Suprapubic skin (tissue), 4 donors: ENCODE measurements around the gene C10orf88. TPM values are rescaled to one million over a fixed set of nuclear protein-coding genes. Genes with fewer than 3 reads are reported as not detected.

Source experiments
- DNase-seq, 2 donors: peaks; one replicate each; pipeline ENCODE4 v3.0.0-alpha.2; 2019; ENCODE audit warnings: low spot score in 2 of 2
- H3K27ac ChIP-seq: fragments of 200-600 bp; sonication (generic); one replicate; pipeline ENCODE4 v1.5.1; 2019
- H3K27me3 ChIP-seq: fragments of 200-600 bp; sonication (generic); one replicate; pipeline ENCODE4 v1.5.1; 2019
- H3K36me3 ChIP-seq: fragments of 200-600 bp; sonication (generic); one replicate; pipeline ENCODE4 v1.5.1; 2019
- H3K4me1 ChIP-seq: fragments of 200-600 bp; sonication (generic); one replicate; pipeline ENCODE4 v1.5.1; 2019
- H3K4me3 ChIP-seq: fragments of 200-600 bp; sonication (generic); one replicate; pipeline ENCODE4 v1.5.1; 2019; ENCODE audit warnings: mild to moderate bottlenecking
- H3K9me3 ChIP-seq: fragments of 200-600 bp; sonication (generic); one replicate; pipeline ENCODE4 v1.5.1; 2019
- CTCF ChIP-seq, 2 donors: fragments of 200-600 bp in 1 of 2; fragments of 450-650 bp in 1 of 2; sonication (generic) in 1 of 2; IDR thresholded peaks; one replicate each; pipeline ENCODE4 v1.5.1; 2016 to 2019; ENCODE audit warnings: antibody characterized with exemption in 2 of 2, mild to moderate bottlenecking in 1 of 2, moderate library complexity in 1 of 2
- EP300 ChIP-seq: sonication (generic); formaldehyde crosslinking; IDR thresholded peaks from one replicate; pipeline ENCODE4 v1.6.1; 2017; ENCODE audit warnings: antibody characterized with exemption
- POLR2A ChIP-seq, 2 donors: fragments of 450-650 bp; IDR thresholded peaks; one replicate each; pipeline ENCODE4 v1.6.1; 2017; ENCODE audit warnings: antibody characterized with exemption in 2 of 2, mild to moderate bottlenecking in 2 of 2, moderate library complexity in 2 of 2
- POLR2AphosphoS5 ChIP-seq, 3 donors: sonication (generic); formaldehyde crosslinking; IDR thresholded peaks; one replicate each; pipeline ENCODE4 v1.6.1; 2017; ENCODE audit warnings: antibody characterized with exemption in 3 of 3
- WGBS: methylation state at CpG from one replicate; pipeline ENCODE4 v1.1.5; 2018; 5-methylcytosine and 5-hydroxymethylcytosine counted together
- total RNA-seq, 4 donors: library from RNA; depleted of rRNA; stranded (reverse); fragments of >200 nt; gene quantifications; one replicate each; pipeline ENCODE4 v1.1.0, GENCODE V29; 2016

Gene C10orf88
- total RNA-seq, 4 donors from 2014 or later = 3.7 to 8.9 (median 5.5) TPM

DNA sequence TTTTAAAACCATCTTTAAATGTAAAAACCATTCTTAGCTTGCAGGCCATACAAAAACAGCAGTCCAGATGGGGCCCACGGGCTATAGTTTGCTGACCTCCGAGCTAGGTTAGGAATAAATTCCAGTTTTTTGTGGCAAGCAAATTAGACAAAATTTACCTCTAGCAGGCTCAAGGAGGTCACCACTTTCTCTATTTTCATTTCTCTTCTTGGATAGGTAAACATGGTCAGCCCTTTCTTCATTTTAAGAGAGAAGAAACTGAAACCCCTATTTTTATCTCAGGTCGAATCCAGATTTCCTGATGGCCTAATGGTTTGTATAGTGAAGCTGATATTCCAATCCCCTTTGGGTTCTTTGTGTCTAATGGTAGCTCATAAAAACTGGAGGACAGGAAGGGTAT, 43.8 kb upstream of the C10orf88 start:
- TF ChIP-seq POLR2A (IDR thresholded peaks at IDR 0.05) = no peak
- no peak for TF ChIP-seq EP300
- TF ChIP-seq POLR2AphosphoS5 (IDR thresholded peaks at IDR 0.05) = no peak
- no peak for TF ChIP-seq CTCF (IDR thresholded peaks at IDR 0.05)
- no peak overlapping the region for H3K4me3 ChIP-seq
- DNase-seq = no peak
- peaks cover 14% of the 10 kb centered on the region for H3K4me1 ChIP-seq
- H3K9me3 ChIP-seq = no peaks in the 10 kb centered on the region
- WGBS = 85% methylated on average over 3 of the region's 3 CpGs
- H3K36me3 ChIP-seq = peaks cover 45% of the 10 kb centered on the region
- no peaks in the 10 kb centered on the region for H3K27me3 ChIP-seq
- no peak overlapping the region for H3K27ac ChIP-seq

DNA sequence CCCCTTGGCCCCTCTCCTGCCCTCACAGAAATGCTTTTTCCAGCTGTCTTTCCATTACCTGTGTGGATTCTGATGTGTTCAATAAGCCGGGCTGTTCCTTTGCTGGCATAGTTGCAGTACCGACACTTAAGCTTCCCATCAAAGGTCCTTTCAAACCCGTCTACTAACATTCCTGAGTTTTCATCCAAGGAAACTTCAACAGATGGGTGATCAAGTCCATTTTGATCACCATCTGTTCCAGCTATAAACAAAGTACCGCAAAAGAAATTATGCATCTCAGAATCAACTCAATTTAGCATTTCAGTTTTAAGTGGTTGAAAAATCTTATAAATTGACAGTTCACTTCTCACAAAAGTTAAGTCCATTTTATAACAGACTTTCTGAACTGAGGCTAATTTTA, 41.9 kb upstream of the C10orf88 start:
- 92% methylated on average over 4 of the region's 4 CpGs for WGBS
- TF ChIP-seq POLR2A (IDR thresholded peaks at IDR 0.05) = no peak
- TF ChIP-seq EP300 = no peak
- no peak for TF ChIP-seq CTCF (IDR thresholded peaks at IDR 0.05)
- TF ChIP-seq POLR2AphosphoS5 (IDR thresholded peaks at IDR 0.05) = no peak
- DNase-seq = no peak
- Histone ChIP-seq H3K27ac (no peak overlapping the region), H3K36me3 (peaks cover 60% of the 10 kb centered on the region), H3K9me3 (no peaks in the 10 kb centered on the region), H3K4me3 (no peak overlapping the region), H3K4me1 (peaks cover 14% of the 10 kb centered on the region), H3K27me3 (no peaks in the 10 kb centered on the region)

- DNase-seq = no peak
- TF ChIP-seq POLR2AphosphoS5 (IDR thresholded peaks at IDR 0.05) (no peak), CTCF (IDR thresholded peaks at IDR 0.05) (no peak), POLR2A (IDR thresholded peaks at IDR 0.05) (no peak), EP300 (no peak)
- Histone ChIP-seq H3K27ac (no peak overlapping the region), H3K9me3 (no peaks in the 10 kb centered on the region), H3K36me3 (peaks cover 60% of the 10 kb centered on the region), H3K4me3 (no peak overlapping the region), H3K4me1 (peaks cover 1% of the 10 kb centered on the region), H3K27me3 (no peaks in the 10 kb centered on the region)
- 94% methylated on average over 6 of the region's 6 CpGs for WGBS
These were observed 39.8 kb upstream of the C10orf88 start for GRCh38 chr10:122993797-122994336.

GRCh38 chr10:122992031-122992585, 38.1 kb upstream of the C10orf88 start:
- TF ChIP-seq POLR2AphosphoS5 (IDR thresholded peaks at IDR 0.05) (no peak), EP300 (no peak), CTCF (IDR thresholded peaks at IDR 0.05) (no peak), POLR2A (IDR thresholded peaks at IDR 0.05) (no peak)
- Histone ChIP-seq H3K9me3 (no peaks in the 10 kb centered on the region), H3K4me1 (no peaks in the 10 kb centered on the region), H3K36me3 (peaks cover 46% of the 10 kb centered on the region), H3K27ac (no peak overlapping the region), H3K27me3 (no peaks in the 10 kb centered on the region), H3K4me3 (no peak overlapping the region)
- no peak for DNase-seq
- WGBS = 77% methylated on average over 1 of the region's 1 CpG

DNA sequence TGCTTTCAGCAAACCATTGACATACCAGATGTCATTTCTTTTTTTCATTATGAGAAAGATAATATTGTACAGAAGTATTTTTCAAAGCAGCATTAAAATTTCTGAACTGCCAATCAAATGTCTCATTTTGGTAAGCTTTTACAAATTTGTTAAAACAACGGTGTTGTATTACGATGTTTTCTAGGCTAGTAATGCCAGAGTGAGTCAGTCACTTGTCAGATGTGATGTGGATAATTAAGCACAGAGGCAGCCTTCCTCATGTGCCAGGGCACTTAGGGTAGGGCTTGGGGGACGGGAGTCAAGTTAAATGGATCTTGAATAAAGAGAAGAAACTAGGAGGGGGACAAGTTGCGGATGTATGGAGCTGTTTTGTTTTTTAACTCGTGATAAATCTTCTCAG, 36.3 kb upstream of the C10orf88 start:
- 62% methylated on average over 5 of the region's 5 CpGs for WGBS
- no peaks in the 10 kb centered on the region for H3K9me3 ChIP-seq
- no peak for TF ChIP-seq POLR2A (IDR thresholded peaks at IDR 0.05)
- TF ChIP-seq CTCF (IDR thresholded peaks at IDR 0.05) = no peak
- no peak for TF ChIP-seq EP300
- TF ChIP-seq POLR2AphosphoS5 (IDR thresholded peaks at IDR 0.05) = no peak
- no peak for DNase-seq
- H3K36me3 ChIP-seq = peaks cover 31% of the 10 kb centered on the region
- H3K4me1 ChIP-seq = no peaks in the 10 kb centered on the region
- no peaks in the 10 kb centered on the region for H3K27me3 ChIP-seq
- no peak overlapping the region for H3K27ac ChIP-seq
- H3K4me3 ChIP-seq = no peak overlapping the region
